IMR-90 (cell line): ENCODE results near the gene LSM8. TPM values are rescaled to one million over a fixed set of nuclear protein-coding genes. Genes with fewer than 3 reads are reported as not detected.

ENCODE experiments used
- ATAC-seq: fragments of 200-7000 bp; cut with Tn5 transposase; 2 replicates; pipeline ENCODE4 v1.9.1; 2020; ENCODE audit warnings: low read depth, mild to moderate bottlenecking, moderate library complexity
- BruUV-seq: library from RNA; stranded (reverse); fragments of 400-500 nt; replicated peaks from 2 replicates; lab custom pipeline; 2021; lab: Mats Ljungman, UMichigan
- CTCF ChIA-PET: fragments of 300-600 bp; formaldehyde crosslinking; extraction: SDS; loops from one replicate; lab custom pipeline; 2021; ENCODE audit warnings: antibody characterized with exemption; lab: Yijun Ruan, JAX
- POLR2A ChIA-PET: fragments of 300-600 bp; sonication (Branson Sonifier 250); formaldehyde crosslinking; loops from one replicate; lab custom pipeline; 2022; ENCODE audit warnings: antibody characterized with exemption; ENCODE audit not compliant: unreplicated experiment; lab: Charles Lee
- DNase-seq: peaks from one replicate; pipeline ENCODE4 v3.0.0; 2013
- H2AFZ ChIP-seq: replicated peaks from 2 replicates; pipeline ENCODE3; 2013; ENCODE audit warnings: low read length, mild to moderate bottlenecking; ENCODE audit not compliant: poor library complexity
- H2AK5ac ChIP-seq: 2 replicates; pipeline ENCODE4 v1.6.1; 2013; ENCODE audit warnings: low read depth, low read length, inconsistent platforms
- H2AK9ac ChIP-seq: replicated peaks from 2 replicates; pipeline ENCODE3; 2013; ENCODE audit warnings: mild to moderate bottlenecking, low read depth, low read length, moderate library complexity; ENCODE audit not compliant: poor library complexity
- H2BK120ac ChIP-seq: 2 replicates; pipeline ENCODE4 v1.6.1; 2013; ENCODE audit warnings: low read depth, low read length, inconsistent platforms
- H2BK15ac ChIP-seq: 3 replicates; pipeline ENCODE4 v1.6.1; 2013; ENCODE audit warnings: low read depth, low read length, inconsistent platforms
- H2BK20ac ChIP-seq: 2 replicates; pipeline ENCODE4 v1.6.1; 2013; ENCODE audit warnings: low read depth, mild to moderate bottlenecking, inconsistent platforms, low read length, moderate library complexity
- H2BK5ac ChIP-seq: 2 replicates; pipeline ENCODE4 v1.6.1; 2013; ENCODE audit warnings: mild to moderate bottlenecking, low read depth, low read length, inconsistent platforms; ENCODE audit not compliant: poor library complexity, severe bottlenecking
- H3K14ac ChIP-seq: replicated peaks from 2 replicates; pipeline ENCODE4 v1.6.1; 2013; ENCODE audit warnings: low read depth, low read length, inconsistent platforms
- H3K18ac ChIP-seq: 2 replicates; pipeline ENCODE4 v1.6.1; 2013; ENCODE audit warnings: low read depth, low read length, control low read depth
- H3K23ac ChIP-seq: 2 replicates; pipeline ENCODE4 v1.6.1; 2013; ENCODE audit warnings: low read depth, low read length, inconsistent platforms
- H3K27ac ChIP-seq: 2 replicates; pipeline ENCODE4 v1.5.1; 2013; ENCODE audit warnings: mild to moderate bottlenecking, control low read depth, low read length; ENCODE audit not compliant: insufficient read depth
- H3K27me3 ChIP-seq: 2 replicates; pipeline ENCODE4 v1.6.1; 2013; ENCODE audit warnings: low read length; ENCODE audit not compliant: control insufficient read depth, insufficient read depth
- H3K36me3 ChIP-seq: 2 replicates; pipeline ENCODE4 v1.6.1; 2013; ENCODE audit warnings: low read length, mixed read lengths; ENCODE audit not compliant: control insufficient read depth, insufficient read depth
- H3K4ac ChIP-seq: 2 replicates; pipeline ENCODE4 v1.6.1; 2013; ENCODE audit warnings: low read depth, low read length, inconsistent platforms
- H3K4me1 ChIP-seq: 2 replicates; pipeline ENCODE4 v1.6.1; 2013; ENCODE audit warnings: low read length, mixed read lengths; ENCODE audit not compliant: control insufficient read depth, insufficient read depth
- H3K4me2 ChIP-seq: 2 replicates; pipeline ENCODE4 v1.6.1; 2013; ENCODE audit warnings: low read depth, mild to moderate bottlenecking, control low read depth, low read length, moderate library complexity
- H3K4me3 ChIP-seq: 2 replicates; pipeline ENCODE4 v1.5.1; 2013; ENCODE audit warnings: low read depth, mild to moderate bottlenecking, control low read depth, low read length, moderate library complexity; ENCODE audit not compliant: insufficient read depth
- H3K56ac ChIP-seq: 2 replicates; pipeline ENCODE4 v1.6.1; 2013; ENCODE audit warnings: low read length, inconsistent platforms; ENCODE audit not compliant: insufficient read depth; ENCODE audit errors: extremely low read depth
- H3K79me1 ChIP-seq, 2 experiments: 2 replicates each; pipeline ENCODE4 v1.6.1; 2013; ENCODE audit warnings: low read length in 2 of 2, inconsistent platforms in 1 of 2, low read depth in 1 of 2
- H3K9ac ChIP-seq: 2 replicates; pipeline ENCODE4 v1.6.1; 2013; ENCODE audit warnings: low read depth, low read length, control low read depth
- H3K9me1 ChIP-seq: 2 replicates; pipeline ENCODE4 v1.6.1; 2013; ENCODE audit warnings: low read length, inconsistent platforms; ENCODE audit not compliant: insufficient read depth
- H3K9me3 ChIP-seq: 2 replicates; pipeline ENCODE4 v1.6.1; 2013; ENCODE audit warnings: low read length; ENCODE audit not compliant: control insufficient read depth, insufficient read depth
- H4K20me1 ChIP-seq: 2 replicates; pipeline ENCODE4 v1.6.1; 2013; ENCODE audit warnings: low read length, inconsistent platforms; ENCODE audit not compliant: insufficient read depth
- H4K5ac ChIP-seq: 2 replicates; pipeline ENCODE4 v1.6.1; 2013; ENCODE audit warnings: mild to moderate bottlenecking, low read depth, low read length, control low read depth
- H4K8ac ChIP-seq, 2 experiments: 2 replicates each; pipeline ENCODE4 v1.6.1; 2013; ENCODE audit warnings: low read depth in 2 of 2, low read length in 2 of 2, control low read depth in 1 of 2, inconsistent platforms in 1 of 2
- H4K91ac ChIP-seq: 2 replicates; pipeline ENCODE4 v1.6.1; 2013; ENCODE audit warnings: low read depth, low read length, inconsistent platforms; ENCODE audit not compliant: insufficient read depth
- BHLHE40 ChIP-seq: fragments of 150-350 bp; IDR thresholded peaks from 2 replicates; pipeline ENCODE4 v1.6.1; 2016; ENCODE audit warnings: mild to moderate bottlenecking, low read depth, low read length
- CEBPB ChIP-seq: IDR thresholded peaks from 2 replicates; pipeline ENCODE4 v1.6.1; 2012; ENCODE audit warnings: low read depth, low read length, improper control_type of control experiment
- CHD1 ChIP-seq: IDR thresholded peaks from 2 replicates; pipeline ENCODE4 v1.6.1; 2012; ENCODE audit warnings: low read depth, low read length, improper control_type of control experiment
- MAFK ChIP-seq: IDR thresholded peaks from 2 replicates; pipeline ENCODE4 v1.6.1; 2012; ENCODE audit warnings: low read depth, low read length, improper control_type of control experiment
- MAZ ChIP-seq: IDR thresholded peaks from 2 replicates; pipeline ENCODE4 v1.6.1; 2012; ENCODE audit warnings: low read depth, mild to moderate bottlenecking, low read length, improper control_type of control experiment, moderate library complexity, borderline replicate concordance
- MXI1 ChIP-seq: IDR thresholded peaks from 2 replicates; pipeline ENCODE4 v1.6.1; 2012; ENCODE audit warnings: low read depth, mild to moderate bottlenecking, low read length, moderate library complexity, borderline replicate concordance
- NFE2L2 ChIP-seq: fragments of 150-350 bp; IDR thresholded peaks from 2 replicates; pipeline ENCODE4 v1.6.1; 2016; ENCODE audit warnings: low read depth, mild to moderate bottlenecking, low read length
- RAD21 ChIP-seq: IDR thresholded peaks from 2 replicates; pipeline ENCODE4 v1.6.1; 2012; ENCODE audit warnings: low read length, improper control_type of control experiment
- RCOR1 ChIP-seq: IDR thresholded peaks from 2 replicates; pipeline ENCODE4 v1.6.1; 2012; ENCODE audit warnings: mild to moderate bottlenecking, low read length, improper control_type of control experiment; ENCODE audit not compliant: insufficient replicate concordance
- RFX5 ChIP-seq: IDR thresholded peaks from 2 replicates; pipeline ENCODE4 v1.8.0; 2012; ENCODE audit warnings: low read depth, mild to moderate bottlenecking, low read length, moderate library complexity
- SMC3 ChIP-seq: fragments of 150-350 bp; IDR thresholded peaks from 2 replicates; pipeline ENCODE4 v1.6.1; 2016; ENCODE audit warnings: low read depth, mild to moderate bottlenecking, antibody characterized with exemption, low read length, moderate library complexity
- WGBS, 2 experiments: methylation state at CpG; one replicate each; pipeline versions ENCODE4 v1.1.5 to v1.1.7; 2013; ENCODE audit warnings: missing lambda C conversion rate in 2 of 2; ENCODE audit not compliant: insufficient read length in 1 of 2; ENCODE audit errors: extremely low coverage in 2 of 2; 5-methylcytosine and 5-hydroxymethylcytosine counted together
- dilution Hi-C: fragments of 300-500 bp; cut with HindIII; formaldehyde crosslinking; loops from one replicate; pipeline ENCODE4 v1.14.3; 2018; ENCODE audit warnings: low sequenced_read_pairs; ENCODE audit not compliant: unreplicated experiment
- in situ Hi-C: fragments of 300-500 bp; cut with MboI; formaldehyde crosslinking; loops from 3 replicates; pipeline ENCODE4 v1.14.3; 2019; ENCODE audit warnings: low sequenced_read_pairs, inconsistent platforms, mixed read lengths
- intact Hi-C: fragments of 100-400 bp; cut with micrococcal nuclease; formaldehyde crosslinking; loops from 2 replicates; pipeline ENCODE4 v1.10.0; 2022
- polyA plus RNA-seq, 3 experiments: library from polyadenylated mRNA; depleted of rRNA; stranded (reverse); fragments of >200 nt; gene quantifications; 2 replicates each; pipeline ENCODE4 v1.2.3, GENCODE V29; 2012; ENCODE audit warnings: low replicate concordance in 1 of 3
- total RNA-seq: library from RNA; depleted of rRNA; stranded (reverse); fragments of >200 nt; gene quantifications from 2 replicates; pipeline ENCODE4 v1.2.3, GENCODE V29; 2012
- TF ChIP-seq, protein P1 (sequence below): fragments of 150-350 bp; IDR thresholded peaks from 2 replicates; pipeline ENCODE4 v1.6.1; 2017; ENCODE audit warnings: mild to moderate bottlenecking, antibody characterized with exemption, low read length, low read depth
- TF ChIP-seq, protein P2 (sequence below): conservative IDR thresholded peaks from 2 replicates; pipeline ENCODE4 v1.5.1; 2012; ENCODE audit warnings: mild to moderate bottlenecking, low read depth, low read length, improper control_type of control experiment

LSM8 gene
- total and polyA plus RNA-seq, 2 of the 4 experiments (the other 2 are of a cell fraction), result 9.7 to 30.2 TPM

DNA sequence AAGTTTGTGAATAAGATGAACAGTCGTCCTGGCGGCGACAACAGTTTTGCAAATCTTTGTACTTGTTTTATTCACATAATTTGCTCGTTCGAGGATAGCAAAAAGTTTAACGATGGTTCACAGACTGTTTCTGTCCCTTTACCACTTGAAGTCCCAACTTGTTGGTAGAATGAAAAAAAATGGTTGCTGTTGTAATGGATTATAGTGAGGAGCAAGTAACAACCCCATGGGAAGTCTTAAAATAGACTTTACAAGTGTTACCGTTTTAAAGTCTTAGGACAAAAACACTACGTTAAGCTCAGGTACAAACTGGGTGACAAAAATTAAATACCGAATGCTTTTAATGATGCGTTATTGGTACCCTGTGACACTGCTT lies 589 bp downstream of the LSM8 start:
- H2AK9ac ChIP-seq, result no peak overlapping the region
- BruUV-seq, result no TSS peak
- DNase-seq, result no peak
- TF ChIP-seq, protein P1, sequence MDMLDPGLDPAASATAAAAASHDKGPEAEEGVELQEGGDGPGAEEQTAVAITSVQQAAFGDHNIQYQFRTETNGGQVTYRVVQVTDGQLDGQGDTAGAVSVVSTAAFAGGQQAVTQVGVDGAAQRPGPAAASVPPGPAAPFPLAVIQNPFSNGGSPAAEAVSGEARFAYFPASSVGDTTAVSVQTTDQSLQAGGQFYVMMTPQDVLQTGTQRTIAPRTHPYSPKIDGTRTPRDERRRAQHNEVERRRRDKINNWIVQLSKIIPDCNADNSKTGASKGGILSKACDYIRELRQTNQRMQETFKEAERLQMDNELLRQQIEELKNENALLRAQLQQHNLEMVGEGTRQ, result no peak
- TF ChIP-seq NFE2L2 (no peak), CEBPB (no peak), RAD21 (no peak), BHLHE40 (no peak), SMC3 (no peak), MXI1 (no peak), MAZ (no peak), MAFK (no peak), RFX5 (no peak), RCOR1 (no peak), CHD1 (no peak)
- TF ChIP-seq, protein P2, sequence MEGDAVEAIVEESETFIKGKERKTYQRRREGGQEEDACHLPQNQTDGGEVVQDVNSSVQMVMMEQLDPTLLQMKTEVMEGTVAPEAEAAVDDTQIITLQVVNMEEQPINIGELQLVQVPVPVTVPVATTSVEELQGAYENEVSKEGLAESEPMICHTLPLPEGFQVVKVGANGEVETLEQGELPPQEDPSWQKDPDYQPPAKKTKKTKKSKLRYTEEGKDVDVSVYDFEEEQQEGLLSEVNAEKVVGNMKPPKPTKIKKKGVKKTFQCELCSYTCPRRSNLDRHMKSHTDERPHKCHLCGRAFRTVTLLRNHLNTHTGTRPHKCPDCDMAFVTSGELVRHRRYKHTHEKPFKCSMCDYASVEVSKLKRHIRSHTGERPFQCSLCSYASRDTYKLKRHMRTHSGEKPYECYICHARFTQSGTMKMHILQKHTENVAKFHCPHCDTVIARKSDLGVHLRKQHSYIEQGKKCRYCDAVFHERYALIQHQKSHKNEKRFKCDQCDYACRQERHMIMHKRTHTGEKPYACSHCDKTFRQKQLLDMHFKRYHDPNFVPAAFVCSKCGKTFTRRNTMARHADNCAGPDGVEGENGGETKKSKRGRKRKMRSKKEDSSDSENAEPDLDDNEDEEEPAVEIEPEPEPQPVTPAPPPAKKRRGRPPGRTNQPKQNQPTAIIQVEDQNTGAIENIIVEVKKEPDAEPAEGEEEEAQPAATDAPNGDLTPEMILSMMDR, result no peak
- peak overlapping the region; percentile 76 for H3K4me3 ChIP-seq
- dilution Hi-C loops (no loop called here), intact Hi-C loops (loop anchor here (5.0 kb wide), 1 partner anchor 312 kb away; the partner anchor contains the start of gene CTTNBP2), in situ Hi-C loops (no loop called here)
- no peaks in the 10 kb centered on the region for H3K9me3 ChIP-seq
- no peaks in the 10 kb centered on the region for H3K27me3 ChIP-seq
- H3K9ac ChIP-seq, result peak overlapping the region; percentile 80
- no peaks in the 10 kb centered on the region for H3K9me1 ChIP-seq
- H2AK5ac ChIP-seq, result 0 out of 2 replicates have a peak overlapping the region, but pooled peaks have one; percentile 34
- no peak overlapping the region for H2BK20ac ChIP-seq
- H2BK120ac ChIP-seq, result no peak overlapping the region
- H3K36me3 ChIP-seq, result peaks cover 5% of the 10 kb centered on the region
- no peak for ATAC-seq
- no peaks in the 10 kb centered on the region for H3K4me1 ChIP-seq
- H3K23ac ChIP-seq, result peak overlapping the region; percentile 96
- peak overlapping the region; percentile 89 for H3K27ac ChIP-seq
- peak overlapping the region; percentile 85 for H3K4me2 ChIP-seq
- WGBS, 2 experiments, result no CpG with 5 or more reads among the region's 10 CpGs
- H4K20me1 ChIP-seq, result no peaks in the 10 kb centered on the region; the same call in 1 of the 2 replicates
- peak overlapping the region; percentile 82 for H2BK5ac ChIP-seq
- H3K79me1 ChIP-seq, result peaks cover 15 to 35% of the 10 kb centered on the region in 2 experiments; a peak in 3 of 4 replicates
- peak overlapping the region; percentile 88 for H3K14ac ChIP-seq
- POLR2A ChIA-PET, result no interaction called here
- no peak overlapping the region for H2BK15ac ChIP-seq
- no peak overlapping the region for H3K18ac ChIP-seq
- H2AFZ ChIP-seq, result peak overlapping the region; percentile 96
- no peak overlapping the region for H4K91ac ChIP-seq
- H4K5ac ChIP-seq, result peak overlapping the region; percentile 21; the same call in 1 of the 2 replicates
- CTCF ChIA-PET, result no interaction called here
- H3K4ac ChIP-seq, result peak overlapping the region; percentile 66; the same call in 1 of the 2 replicates
- H3K56ac ChIP-seq, result peak overlapping the region; percentile 88
- H4K8ac ChIP-seq, result peak overlapping the region; percentile 46 to 56
